Stimulated activated CD4-positive, alpha-beta T cell treated with anti-CD3 and anti-CD28 coated beads, Interleukin-15, amount 100 ng/mL, for 48 hours (primary cell): ENCODE results near the gene AMT.
A peak's percentile ranks its signal among the peaks of the same experiment; 100 is the strongest.

Experiments
- DNase-seq, 2 donors: peaks; one replicate each; pipeline ENCODE4 v3.0.0-alpha.2; 2020; ENCODE audit warnings: low read depth in 2 of 2

Gene AMT, protein sequence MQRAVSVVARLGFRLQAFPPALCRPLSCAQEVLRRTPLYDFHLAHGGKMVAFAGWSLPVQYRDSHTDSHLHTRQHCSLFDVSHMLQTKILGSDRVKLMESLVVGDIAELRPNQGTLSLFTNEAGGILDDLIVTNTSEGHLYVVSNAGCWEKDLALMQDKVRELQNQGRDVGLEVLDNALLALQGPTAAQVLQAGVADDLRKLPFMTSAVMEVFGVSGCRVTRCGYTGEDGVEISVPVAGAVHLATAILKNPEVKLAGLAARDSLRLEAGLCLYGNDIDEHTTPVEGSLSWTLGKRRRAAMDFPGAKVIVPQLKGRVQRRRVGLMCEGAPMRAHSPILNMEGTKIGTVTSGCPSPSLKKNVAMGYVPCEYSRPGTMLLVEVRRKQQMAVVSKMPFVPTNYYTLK

DNA sequence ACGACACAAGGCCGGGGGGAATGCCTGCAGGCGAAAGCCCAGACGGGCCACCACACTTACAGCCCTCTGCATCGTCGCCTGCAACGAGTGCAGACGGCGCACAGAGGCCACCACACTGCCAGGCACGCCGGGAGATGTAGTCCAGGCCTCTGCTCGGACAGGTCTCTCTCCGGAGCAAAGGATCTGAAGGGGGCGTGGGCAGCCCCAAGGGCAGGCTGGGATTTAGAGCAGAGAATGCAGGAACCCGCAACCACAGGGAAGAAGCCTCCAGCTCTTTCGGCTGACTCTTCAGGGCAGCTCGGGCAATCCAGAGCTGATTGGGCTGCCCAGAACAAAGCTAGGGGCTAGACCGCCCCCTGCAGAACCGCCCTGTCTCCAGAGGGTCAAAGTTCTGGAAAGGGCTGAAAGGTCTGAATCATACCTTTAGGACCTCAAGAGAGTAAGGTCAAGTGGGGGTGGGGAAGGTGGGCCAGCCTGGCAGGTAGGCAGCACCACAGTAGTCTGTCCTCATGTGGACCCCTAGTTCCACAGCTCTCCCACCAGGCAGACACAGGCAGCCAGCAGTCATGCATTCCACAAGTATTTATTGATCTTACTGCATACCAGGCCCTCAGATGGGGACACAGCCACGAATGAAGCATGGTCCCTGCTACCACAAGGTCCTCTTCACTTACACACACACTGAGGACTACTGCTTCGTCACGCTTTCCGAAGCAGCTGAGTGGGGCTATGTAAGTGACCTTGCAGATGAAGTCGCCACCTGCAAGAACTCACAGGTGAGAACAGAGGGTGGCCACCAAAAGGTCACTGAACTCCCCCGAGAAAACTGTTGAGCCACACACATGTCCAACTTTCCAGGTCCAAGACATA, at the start of gene AMT:
AMT (minus strand) TSS at position 95 of the 870 bp plus-strand sequence; CDS start at position 72, 23 bp downstream.
- no peak for DNase-seq

DNA sequence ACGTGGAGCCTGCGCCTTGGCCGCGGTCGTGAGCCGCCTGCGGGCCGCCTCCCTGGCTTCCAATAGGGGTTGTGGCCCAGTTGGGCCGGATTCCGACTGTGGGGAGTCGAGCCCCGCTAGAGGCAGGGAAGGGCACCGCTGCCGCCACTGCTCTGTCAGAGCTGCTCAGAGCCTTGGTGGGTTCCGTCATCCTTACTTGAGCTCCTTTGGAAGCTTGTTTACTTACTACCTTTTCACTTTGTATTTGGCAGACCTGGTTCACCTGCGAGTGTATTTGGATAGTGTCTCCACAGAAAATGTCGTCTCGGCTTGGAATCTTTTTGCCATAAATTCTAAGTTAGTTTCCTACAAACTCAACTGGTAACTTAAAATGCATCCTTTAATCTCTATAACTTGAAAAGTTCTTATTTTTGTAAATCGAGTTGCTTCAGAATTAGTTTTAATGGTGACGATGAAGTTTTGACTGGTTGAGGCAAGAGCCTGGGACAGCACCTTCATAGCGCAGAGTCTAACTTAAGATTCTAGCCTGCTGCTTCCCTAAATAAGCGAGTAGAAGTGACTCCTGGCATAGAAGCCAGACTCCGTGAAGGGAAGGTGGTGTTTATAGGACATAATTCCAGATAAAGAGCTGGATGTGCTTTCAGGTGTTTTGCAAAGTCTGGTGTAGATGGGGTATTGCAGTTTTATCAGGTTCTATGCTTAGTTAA, 48.6 kb upstream of the AMT start:
- DNase-seq: no peak

DNA sequence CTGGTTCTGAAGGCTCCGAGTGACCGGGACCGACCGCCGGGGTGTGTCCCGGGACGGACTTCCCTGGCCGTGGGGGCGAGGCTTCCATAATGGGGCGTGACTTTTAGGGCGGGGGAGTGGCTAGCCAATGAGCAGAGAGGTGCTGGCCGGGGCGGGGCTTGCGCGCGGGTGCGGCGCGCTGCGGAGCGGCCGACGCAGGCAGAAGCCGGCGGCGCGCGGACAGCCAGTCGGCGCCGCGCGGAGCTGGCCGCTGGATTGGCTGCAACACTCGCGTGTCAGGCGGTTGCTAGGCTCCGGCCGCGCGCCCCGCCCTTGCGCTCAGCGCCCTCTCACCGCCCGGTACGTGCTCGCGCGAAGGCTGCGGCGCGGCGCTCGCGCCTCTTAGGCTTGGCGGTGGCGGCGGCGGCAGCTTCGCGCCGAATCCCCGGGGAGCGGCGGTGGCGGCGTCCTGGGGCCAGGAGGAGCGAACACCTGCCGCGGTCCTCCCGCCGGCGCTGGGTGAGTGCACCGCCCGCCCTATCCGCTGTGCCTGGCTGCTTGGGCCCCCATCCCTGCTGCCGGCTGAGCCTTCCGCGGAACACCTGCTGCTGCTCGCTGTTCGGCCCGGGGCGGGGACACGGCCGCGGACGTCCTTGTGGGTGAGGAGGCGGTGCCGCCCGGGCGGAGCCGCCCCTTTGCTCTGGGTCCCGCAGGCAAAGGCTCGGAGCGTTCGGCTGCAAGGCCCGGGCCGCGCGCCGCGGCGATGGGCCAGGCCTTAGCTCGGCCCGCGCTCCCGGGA, 47.9 kb upstream of the AMT start, which contains the start of gene DAG1:
DAG1 (plus strand) TSS at position 332 of the 778 bp plus-strand sequence. CDS start 40,268 bp downstream, outside the sequence.
- peak; percentile 88 to 96 for DNase-seq

DNA sequence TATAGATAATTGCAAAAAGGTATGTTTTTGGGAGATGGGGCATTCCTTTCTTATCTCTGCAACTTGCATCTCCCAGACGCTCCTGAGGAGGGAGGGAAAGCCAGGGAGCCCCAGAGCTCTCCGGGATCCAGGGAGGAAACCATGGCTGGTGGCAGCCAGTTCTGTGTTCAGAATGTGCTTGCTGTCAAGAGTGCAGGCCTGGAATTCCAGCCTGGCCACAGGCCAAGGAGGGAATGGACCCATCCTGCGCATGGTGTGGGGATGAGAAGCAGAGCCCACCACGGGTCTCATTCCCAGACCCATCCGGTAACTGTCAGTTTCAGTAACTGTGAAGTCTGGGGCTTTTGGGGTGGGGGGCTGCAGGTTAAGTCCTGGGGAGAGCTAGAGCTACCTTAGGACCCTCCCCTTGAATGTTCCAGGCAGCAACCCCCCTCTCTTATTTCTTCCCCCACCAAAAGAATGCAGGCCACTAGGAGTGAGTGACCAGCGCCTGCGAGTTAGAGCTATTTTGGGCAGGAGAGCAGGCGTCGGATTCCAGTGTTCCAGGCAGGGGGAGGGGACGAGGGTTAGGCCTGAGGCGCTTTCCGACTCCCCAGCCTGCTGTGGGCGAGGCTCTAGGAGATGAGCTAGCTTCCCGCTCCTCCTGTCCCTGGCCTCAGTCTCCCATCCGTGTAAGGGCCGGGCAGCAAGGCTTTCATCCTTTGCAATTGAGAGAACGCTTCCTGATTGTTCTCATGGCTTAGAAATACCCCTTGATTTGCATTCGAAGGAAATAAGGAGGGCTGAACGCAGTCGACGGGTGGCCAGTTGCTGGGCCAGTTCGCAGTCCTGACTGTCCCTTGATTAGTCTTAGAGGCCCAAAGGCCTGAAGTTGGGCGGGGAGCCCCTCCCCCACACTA, 47.0 kb upstream of the AMT start:
- DNase-seq: peak in 1 of 2 donors; percentile 1

DNA sequence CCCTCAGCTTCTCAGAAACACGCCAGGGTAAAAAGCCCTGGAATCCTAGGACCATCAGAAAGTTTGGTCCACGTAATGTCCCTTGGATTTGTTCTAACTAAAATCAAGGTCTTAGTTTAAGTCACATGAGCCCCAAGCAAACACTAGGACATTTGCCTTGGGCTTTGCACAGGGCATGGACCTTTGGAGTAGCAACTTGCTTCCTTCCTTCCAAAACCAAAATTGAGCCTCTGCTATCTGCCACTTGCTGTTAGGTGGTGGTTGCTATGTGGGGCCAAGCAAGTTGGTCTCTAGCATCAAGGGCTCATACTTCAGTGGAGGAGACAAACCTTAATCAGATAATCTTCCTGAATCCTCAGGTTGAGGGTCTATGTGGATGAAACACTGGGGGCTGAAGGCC, 43.8 kb upstream of the AMT start:
- DNase-seq: no peak

DNA sequence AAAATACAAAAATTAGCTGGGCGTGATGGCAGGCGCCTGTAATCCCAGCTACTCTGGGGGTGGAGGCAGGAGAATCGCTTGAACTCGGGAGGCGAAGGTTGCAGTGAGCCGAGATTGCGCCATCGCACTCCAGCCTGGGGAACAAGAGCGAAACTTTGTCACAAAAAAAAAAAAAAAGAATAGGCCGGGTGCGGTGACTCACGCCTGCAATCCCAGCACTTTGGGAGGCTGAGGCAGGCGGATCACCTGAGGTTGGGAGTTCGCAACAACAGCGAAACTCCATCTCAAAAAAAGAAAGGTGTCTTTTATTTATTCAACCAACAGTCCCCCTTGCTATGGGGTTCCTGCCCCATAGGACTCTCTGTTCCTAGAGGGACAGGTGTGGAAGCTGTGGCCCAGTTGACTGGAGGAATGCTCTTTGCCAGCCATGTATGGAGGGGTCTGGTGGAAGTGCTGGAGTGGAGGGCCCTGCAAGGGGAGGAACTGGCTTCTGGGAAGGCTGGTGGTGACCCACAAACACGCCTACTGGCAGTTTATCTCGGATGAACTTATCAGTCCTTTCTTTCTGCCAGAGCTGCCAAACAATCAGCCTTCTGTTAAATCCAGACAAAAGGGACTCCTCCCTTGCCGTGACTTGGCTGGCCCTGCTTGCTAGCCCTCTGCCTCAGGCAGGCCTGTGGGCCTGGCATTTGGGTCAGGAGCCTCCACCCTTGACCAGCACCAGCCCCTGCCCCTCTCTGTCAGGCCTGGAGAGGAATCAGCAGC, 43.2 kb upstream of the AMT start:
- DNase-seq: no peak

DNA sequence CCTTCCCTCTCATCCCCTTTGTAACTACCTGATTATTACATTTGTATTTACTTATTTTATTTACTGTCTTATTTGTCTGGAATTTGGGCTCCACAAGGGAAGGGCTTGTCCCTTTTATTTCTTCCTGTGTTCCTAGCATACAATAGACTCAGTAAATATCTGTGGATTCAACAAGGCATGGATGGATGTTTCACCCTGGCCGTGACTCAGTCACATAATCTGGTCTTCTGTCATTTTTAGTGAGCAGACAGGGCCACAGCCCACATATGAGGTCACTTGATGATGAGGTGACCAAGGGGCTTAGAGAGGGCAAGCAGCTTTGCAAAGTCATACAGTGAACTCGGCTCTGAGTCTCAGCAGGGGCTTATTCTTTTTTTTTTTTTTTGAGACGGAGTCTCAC, 39.9 kb upstream of the AMT start:
- no peak for DNase-seq

DNA sequence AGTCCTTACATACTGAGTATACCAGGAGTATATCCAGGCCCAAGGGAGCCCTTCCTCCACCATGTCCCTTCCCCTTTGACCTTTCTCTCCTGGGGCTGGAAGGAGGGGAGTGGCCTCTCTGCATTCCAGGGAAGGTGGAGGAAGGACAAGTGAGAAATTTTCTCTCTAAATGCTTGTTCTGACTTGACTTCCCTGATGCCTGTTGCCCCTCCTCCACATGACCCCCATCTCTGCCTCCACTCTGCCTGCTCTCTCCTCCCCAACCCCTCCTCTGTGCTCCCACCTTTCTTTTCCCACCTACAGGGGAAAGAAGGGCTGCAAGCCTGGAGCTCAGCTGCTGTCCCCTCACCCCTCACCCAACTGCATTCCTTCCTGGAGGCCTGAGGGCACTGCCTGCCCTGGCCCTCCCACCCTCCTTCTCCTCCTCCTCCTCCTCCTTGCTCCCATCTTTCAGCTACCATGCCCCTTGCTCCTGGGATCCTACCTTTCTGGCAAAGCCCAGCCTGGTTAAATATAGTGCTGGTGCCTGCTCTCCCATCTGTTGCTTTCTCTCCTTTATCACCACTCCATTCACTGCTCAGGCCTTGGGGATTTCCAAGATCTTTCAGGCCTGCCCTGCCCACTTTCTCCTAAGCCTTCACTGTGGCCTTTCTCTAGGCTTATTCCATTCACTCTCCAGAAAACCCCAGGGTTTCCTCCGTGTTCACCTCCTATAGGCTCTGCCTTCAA, 39.3 kb upstream of the AMT start:
- no peak for DNase-seq

DNA sequence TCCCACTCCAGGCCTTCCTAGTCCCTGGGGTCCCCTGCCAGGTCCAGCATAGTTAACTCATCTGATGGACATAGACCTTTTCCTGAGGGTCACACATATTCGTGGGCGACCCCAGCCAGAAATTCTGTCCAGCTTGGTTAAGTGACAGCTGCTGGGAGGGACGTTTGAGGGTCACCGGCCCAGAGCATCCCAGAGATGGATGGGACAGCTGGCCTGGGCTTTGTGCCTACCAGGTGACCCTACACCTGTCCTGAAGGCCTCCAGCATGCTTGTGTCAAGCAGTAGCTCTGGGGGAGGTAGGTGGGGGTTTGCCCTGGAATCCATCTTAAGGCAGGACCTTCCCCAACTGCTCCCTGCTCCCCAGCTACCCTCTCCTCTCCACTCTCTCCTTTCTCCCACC, 38.7 kb upstream of the AMT start:
- no peak for DNase-seq

DNA sequence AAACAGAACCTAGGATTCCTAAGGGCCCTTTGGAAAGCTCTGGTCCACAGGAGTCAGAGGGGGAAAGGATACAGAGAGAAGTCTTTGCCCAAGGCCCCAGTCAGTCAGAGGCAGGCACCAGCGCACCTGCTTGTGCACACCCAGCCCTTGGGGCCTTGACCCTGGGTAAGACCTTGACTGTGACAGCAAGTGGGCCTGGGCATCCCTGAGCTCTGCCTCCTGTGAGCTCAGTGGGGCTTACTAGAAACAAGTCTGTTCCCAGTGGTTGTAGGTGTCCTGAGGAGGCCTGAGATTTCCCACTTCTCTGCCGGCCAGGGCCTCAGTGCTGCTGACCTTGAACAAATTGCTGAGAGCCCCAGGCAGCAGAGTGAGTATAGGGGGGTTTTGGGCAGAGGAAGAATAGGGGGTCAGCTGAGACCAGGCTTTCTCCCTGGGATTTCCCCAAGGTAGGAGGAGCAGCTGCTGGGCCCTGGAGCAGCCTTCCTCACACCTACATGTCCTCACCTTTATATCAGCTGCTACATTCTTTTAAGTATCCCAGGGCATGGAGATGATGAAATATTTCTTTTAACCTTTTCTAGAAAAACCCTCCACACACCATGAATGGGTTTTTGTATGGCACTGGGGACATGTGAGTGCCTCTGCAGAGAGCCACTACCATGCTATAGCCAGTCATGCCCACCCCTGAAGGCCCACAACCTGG, 38.1 kb upstream of the AMT start:
- DNase-seq: no peak

DNA sequence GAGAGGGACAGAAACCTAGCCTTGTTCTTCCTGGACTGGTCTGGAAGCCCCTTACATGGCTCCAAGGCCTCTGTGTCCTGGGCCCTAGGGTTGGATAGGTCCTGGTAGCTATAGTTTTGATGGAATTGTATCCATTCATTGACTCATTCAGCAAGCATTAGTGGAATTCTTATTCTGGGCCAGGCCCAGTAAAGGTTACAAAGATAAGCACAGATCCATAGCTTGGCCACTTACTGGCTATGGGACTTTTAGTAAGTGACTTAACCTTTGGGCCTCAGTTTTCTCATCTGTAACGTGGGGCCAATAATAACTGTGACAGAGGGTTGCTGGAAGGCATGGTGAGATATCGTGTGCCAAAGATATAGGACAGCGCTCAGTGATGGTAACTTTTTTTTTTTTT, 34.2 kb upstream of the AMT start:
- no peak for DNase-seq

DNA sequence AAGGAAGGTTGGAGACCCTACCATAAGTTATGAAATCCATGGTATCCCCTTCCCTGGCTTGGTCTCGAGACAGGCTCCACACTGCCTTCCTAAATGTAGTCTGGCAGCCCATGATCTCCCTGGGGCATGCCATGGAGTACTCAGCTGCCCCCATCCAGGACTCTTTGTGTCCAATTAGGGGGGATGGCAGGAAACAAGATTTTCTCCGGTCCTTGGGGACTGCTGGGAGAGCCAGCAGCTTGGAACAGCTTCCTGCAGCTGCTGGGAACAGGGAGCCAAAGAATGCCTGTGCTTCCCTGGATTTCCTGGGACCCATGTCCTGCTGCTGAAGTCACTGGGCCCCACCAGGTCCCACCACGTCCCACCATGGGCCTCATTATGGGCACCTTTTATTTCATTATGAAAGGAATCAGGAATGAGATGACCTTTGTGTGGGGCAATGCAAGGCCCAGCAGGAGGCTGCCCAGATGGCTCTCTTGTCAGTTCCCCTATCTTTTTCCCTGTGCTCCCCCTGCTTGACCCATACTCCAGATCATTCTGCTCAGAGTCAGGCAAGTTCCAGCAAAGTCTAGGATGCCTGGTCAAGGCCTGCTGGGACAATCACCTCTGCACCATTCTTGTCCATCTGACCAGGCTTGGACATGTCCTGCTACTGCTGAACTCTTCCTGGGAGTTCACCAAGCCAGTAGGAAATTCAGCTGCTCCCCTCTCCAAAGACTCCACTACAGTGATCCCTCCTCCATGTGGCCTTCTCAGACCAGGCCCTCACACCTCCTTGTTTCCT, 32.8 kb upstream of the AMT start:
- no peak for DNase-seq

DNA sequence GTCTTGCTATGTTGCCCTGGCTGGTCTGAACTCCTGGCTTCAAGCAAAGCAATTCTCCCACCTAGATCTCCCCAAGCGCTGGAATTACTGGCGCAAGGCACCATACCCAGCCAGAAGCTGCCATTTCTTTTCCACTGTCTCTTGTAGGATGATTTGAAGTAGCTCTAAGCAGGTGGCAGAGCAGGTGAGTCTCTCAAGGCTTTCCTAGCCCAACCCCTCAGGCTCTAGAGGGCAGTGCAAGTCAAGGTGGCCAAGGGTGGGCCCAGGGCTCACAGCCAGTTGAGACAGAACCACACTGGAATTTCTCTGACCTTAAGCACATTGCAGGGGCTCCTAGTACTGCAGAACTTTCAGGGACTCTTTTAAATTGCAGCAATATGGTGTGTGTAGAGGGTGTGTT, 32.2 kb upstream of the AMT start:
- no peak for DNase-seq

DNA sequence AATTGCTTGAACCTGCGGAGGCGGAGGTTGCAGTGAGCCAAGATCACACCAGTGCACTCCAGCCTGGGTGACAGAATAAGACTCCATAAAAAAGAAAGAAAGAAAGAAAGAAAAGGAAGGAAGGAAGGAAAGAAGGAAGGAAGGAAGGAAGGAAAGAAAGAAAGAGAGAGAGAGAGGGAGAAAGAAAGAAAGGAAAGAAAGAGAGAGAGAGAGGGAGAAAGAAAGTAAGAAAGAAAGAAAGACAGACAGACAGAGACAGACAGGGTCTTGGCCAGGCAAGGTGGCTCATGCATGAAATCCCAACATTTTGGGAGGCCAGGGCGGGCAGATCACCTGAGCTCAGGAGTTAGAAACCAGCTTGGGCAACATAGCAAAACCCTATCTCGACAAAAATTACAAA, 31.3 kb upstream of the AMT start:
- DNase-seq: no peak

DNA sequence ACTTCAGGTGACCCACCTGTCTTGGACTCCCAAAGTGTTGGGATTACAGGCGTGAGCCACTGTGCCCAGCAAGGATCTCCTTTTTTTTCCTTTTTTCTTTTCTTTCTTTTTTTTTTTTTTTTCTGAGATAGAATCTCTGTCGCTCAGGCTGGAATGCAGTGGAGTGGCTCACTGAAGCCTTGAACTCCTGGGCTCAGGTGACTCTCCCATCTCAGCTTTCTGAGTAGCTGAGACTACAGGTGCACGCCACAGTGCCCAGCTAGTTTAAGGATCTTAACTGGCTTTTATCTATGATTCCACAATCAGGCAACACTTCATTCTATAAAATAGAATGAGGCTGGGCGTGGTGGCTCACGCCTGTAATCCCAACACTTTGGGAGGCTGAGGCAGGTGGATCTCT, 23.1 kb upstream of the AMT start:
- DNase-seq: no peak

DNA sequence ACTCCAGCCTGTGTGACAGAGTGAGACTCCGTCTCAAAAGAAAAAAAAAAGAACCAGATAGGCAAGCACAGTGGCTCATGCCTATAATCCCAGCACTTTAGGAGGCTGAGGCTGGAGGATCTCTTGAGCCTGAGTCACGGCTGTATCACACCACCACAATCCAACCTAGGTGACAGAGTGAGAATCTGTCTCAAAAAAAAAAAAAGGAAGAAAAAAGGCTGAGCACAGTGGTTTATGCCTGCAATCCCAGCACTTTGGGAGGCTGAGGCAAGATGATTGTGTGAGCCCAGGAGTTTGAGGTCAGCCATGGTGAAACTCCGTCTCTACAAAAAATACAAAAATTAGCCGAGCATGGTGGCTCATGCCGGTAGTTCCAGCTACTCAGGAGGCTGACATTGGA, 12.5 kb upstream of the AMT start:
- DNase-seq: no peak

DNA sequence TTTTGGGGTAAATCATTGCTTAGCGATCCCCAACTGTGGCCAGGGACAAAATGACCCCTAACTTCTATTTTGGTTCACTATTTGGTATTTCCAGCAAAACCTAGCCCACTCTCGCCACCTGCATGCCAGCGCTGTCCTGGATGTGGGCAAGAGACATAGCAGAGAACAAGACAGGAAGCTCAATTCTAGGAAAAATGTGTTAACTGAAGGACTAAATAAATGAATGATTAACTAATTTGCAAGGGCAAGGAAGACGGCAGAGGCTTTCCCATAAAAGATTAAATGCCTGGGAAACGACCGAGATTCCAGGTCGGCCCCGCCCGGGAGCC, 6.4 kb upstream of the AMT start:
- DNase-seq: no peak

DNA sequence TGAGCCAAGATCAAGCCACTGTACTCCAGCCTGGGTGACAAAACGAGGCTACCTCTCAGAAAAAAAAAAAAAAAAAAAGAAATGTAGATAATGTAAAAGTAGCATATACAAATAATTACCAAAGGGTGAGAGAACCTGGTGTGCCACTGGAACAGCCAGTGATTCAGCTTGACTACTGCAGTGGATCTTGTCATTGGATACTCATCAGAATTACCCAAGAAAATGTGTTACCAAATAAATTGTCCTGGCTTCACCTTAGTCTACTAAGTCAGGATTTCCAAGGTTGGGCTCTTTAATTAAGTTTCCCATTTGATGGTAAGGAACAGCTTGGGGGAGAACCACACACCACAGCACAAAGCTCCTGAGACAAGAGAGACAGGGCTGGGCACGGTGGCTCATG, 5.3 kb upstream of the AMT start:
- DNase-seq: no peak
